ENCODE results near the gene FA2H. TPM values are rescaled to one million over a fixed set of nuclear protein-coding genes. Genes with fewer than 3 reads are reported as not detected.

The FA2H gene
- total and polyA plus RNA-seq, 2 of the 13 experiments (the other 11 are each of a cell fraction or from before 2014, with no cell fraction given): 0.20 TPM; not detected in 1

DNA sequence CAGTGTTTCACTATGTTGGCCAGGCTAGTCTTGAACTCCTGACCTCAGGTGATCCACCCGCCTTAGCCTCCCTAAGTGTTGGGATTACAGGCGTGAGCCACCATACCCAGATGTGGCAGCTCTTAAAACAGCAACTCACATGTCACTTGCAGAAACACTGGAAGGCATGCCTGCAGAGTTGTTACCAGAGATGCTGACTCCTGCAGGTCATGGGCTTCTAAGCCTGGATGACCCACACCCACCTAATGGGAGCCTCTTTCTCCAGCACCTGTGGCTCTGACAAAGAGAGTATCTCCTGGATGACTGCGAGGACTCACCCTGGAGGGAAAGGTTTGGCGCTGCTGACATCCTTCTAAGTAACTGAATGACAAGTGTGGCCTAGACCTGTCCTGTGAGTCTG is 96.8 kb downstream of the FA2H start:
- no peak overlapping the region for H3K4me3 ChIP-seq (replicated peaks in 1 of 3; ENCODE audit: insufficient read depth in 1 of 3, low read depth in 2 of 3, low read length in 3 of 3)
- CTCF ChIA-PET (ENCODE audit: low intra/inter-chr PET ratio, low total read pairs): no interaction called here
- no peak for ATAC-seq
- no peak for FAIRE-seq
- peaks cover 14% of the 10 kb centered on the region for H3K4me1 ChIP-seq (ENCODE audit: insufficient read depth, low read length)
- H3K9me3 ChIP-seq (ENCODE audit: low read length): no peaks in the 10 kb centered on the region
- intact Hi-C loops (cut with micrococcal nuclease; ENCODE audit: unreplicated experiment) (no loop called here), in situ Hi-C loops (cut with HindIII; ENCODE audit: extremely low pct_ligation_motif_present, low pct_unique_long_range_greater_than_20kb) (no loop called here)
- no peak overlapping the region for H2AFZ ChIP-seq (ENCODE audit: low read length)
- 98% methylated on average over 4 of the region's 4 CpGs for WGBS (ENCODE audit: low lambda C conversion rate)
- H3K27me3 ChIP-seq (ENCODE audit: control insufficient read depth in 1 of 2, insufficient read depth in 2 of 2, low read length in 2 of 2): no peaks in the 10 kb centered on the region
- H3K27ac ChIP-seq (ENCODE audit: extremely low read length, insufficient read depth, low read length): no peak overlapping the region
- DNase-seq (ENCODE audit: low spot score): no peak
- no peak overlapping the region for H3K4me2 ChIP-seq (ENCODE audit: low read depth, low read length)
- POLR2A ChIA-PET: no interaction called here
- H3K9ac ChIP-seq (ENCODE audit: insufficient read depth, low read depth, low read length): no peak overlapping the region
- no peaks in the 10 kb centered on the region for H3K79me2 ChIP-seq (ENCODE audit: insufficient read depth, low read length)
- no TSS peak for BruUV-seq (replicated peaks)
- H3K36me3 ChIP-seq (replicated peaks in 1 of 2; ENCODE audit: control insufficient read depth in 1 of 2, insufficient read depth in 2 of 2, low read length in 2 of 2): peaks cover 2 to 13% of the 10 kb centered on the region in 2 experiments; a peak in 3 of 5 replicates
- no peaks in the 10 kb centered on the region for H4K20me1 ChIP-seq (ENCODE audit: insufficient read depth, low read length)
- no peak for TF ChIP-seq HNRNPH1 (optimal IDR thresholded peaks at IDR 0.05; ENCODE audit: low read depth, low read length)
- TF ChIP-seq, protein P1, sequence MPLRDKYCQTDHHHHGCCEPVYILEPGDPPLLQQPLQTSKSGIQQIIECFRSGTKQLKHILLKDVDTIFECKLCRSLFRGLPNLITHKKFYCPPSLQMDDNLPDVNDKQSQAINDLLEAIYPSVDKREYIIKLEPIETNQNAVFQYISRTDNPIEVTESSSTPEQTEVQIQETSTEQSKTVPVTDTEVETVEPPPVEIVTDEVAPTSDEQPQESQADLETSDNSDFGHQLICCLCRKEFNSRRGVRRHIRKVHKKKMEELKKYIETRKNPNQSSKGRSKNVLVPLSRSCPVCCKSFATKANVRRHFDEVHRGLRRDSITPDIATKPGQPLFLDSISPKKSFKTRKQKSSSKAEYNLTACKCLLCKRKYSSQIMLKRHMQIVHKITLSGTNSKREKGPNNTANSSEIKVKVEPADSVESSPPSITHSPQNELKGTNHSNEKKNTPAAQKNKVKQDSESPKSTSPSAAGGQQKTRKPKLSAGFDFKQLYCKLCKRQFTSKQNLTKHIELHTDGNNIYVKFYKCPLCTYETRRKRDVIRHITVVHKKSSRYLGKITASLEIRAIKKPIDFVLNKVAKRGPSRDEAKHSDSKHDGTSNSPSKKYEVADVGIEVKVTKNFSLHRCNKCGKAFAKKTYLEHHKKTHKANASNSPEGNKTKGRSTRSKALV (CRISPR knock-in tag; IDR thresholded peaks at IDR 0.05): no peak
- TF ChIP-seq EHMT2 (IDR thresholded peaks at IDR 0.05; ENCODE audit: borderline replicate concordance, low read depth, low read length): no peak
- no peak for TF ChIP-seq NR3C1 (CRISPR knock-in tag; IDR thresholded peaks at IDR 0.05)
- TF ChIP-seq, protein P2, sequence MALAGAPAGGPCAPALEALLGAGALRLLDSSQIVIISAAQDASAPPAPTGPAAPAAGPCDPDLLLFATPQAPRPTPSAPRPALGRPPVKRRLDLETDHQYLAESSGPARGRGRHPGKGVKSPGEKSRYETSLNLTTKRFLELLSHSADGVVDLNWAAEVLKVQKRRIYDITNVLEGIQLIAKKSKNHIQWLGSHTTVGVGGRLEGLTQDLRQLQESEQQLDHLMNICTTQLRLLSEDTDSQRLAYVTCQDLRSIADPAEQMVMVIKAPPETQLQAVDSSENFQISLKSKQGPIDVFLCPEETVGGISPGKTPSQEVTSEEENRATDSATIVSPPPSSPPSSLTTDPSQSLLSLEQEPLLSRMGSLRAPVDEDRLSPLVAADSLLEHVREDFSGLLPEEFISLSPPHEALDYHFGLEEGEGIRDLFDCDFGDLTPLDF (CRISPR knock-in tag; IDR thresholded peaks at IDR 0.05): no peak
- TF ChIP-seq JUND (CRISPR knock-in tag; IDR thresholded peaks at IDR 0.05): no peak
- TF ChIP-seq MZF1 (CRISPR knock-in tag; IDR thresholded peaks at IDR 0.05; ENCODE audit: borderline replicate concordance): no peak
- no peak for TF ChIP-seq ZNF781 (CRISPR knock-in tag; IDR thresholded peaks at IDR 0.05; ENCODE audit: borderline replicate concordance, not compliant biosample characterization)
- TF ChIP-seq PLRG1 (conservative IDR thresholded peaks at IDR 0.05): no peak
- no peak for TF ChIP-seq KMT2A (CRISPR knock-in tag; IDR thresholded peaks at IDR 0.05)
- TF ChIP-seq KAT7 (CRISPR knock-in tag; IDR thresholded peaks at IDR 0.05; ENCODE audit: borderline replicate concordance): no peak
- TF ChIP-seq, protein P3, sequence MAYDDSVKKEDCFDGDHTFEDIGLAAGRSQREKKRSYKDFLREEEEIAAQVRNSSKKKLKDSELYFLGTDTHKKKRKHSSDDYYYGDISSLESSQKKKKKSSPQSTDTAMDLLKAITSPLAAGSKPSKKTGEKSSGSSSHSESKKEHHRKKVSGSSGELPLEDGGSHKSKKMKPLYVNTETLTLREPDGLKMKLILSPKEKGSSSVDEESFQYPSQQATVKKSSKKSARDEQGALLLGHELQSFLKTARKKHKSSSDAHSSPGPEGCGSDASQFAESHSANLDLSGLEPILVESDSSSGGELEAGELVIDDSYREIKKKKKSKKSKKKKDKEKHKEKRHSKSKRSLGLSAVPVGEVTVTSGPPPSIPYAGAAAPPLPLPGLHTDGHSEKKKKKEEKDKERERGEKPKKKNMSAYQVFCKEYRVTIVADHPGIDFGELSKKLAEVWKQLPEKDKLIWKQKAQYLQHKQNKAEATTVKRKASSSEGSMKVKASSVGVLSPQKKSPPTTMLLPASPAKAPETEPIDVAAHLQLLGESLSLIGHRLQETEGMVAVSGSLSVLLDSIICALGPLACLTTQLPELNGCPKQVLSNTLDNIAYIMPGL (CRISPR knock-in tag; IDR thresholded peaks at IDR 0.05; ENCODE audit: borderline replicate concordance in 1 of 2, low read depth in 1 of 2): no peak
- no peak for TF ChIP-seq AKAP8 (CRISPR knock-in tag; IDR thresholded peaks at IDR 0.05)
- TF ChIP-seq, protein P4, sequence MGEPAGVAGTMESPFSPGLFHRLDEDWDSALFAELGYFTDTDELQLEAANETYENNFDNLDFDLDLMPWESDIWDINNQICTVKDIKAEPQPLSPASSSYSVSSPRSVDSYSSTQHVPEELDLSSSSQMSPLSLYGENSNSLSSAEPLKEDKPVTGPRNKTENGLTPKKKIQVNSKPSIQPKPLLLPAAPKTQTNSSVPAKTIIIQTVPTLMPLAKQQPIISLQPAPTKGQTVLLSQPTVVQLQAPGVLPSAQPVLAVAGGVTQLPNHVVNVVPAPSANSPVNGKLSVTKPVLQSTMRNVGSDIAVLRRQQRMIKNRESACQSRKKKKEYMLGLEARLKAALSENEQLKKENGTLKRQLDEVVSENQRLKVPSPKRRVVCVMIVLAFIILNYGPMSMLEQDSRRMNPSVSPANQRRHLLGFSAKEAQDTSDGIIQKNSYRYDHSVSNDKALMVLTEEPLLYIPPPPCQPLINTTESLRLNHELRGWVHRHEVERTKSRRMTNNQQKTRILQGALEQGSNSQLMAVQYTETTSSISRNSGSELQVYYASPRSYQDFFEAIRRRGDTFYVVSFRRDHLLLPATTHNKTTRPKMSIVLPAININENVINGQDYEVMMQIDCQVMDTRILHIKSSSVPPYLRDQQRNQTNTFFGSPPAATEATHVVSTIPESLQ (CRISPR knock-in tag; conservative IDR thresholded peaks at IDR 0.05): no peak
- TF ChIP-seq KLF6 (CRISPR knock-in tag; IDR thresholded peaks at IDR 0.05): no peak
- no peak for TF ChIP-seq RBM39 (IDR thresholded peaks at IDR 0.05; ENCODE audit: low read depth, low read length, poor library complexity, severe bottlenecking)
- TF ChIP-seq CEBPB (IDR thresholded peaks at IDR 0.05; ENCODE audit: borderline replicate concordance, low read depth, low read length): no peak
